KOPT-K1 (cell line): ENCODE results near the gene KRI1.

Source experiments
- H3K27ac ChIP-seq: fragments of 200-600 bp; sonication (generic); 2 replicates; pipeline ENCODE4 v1.5.1; 2016; ENCODE audit warnings: antibody characterized with exemption, mild to moderate bottlenecking, low read depth, low read length; ENCODE audit not compliant: poor library complexity, severe bottlenecking
- H3K36me3 ChIP-seq: fragments of 200-600 bp; sonication (generic); 2 replicates; pipeline ENCODE4 v1.5.1; 2017; ENCODE audit warnings: antibody characterized with exemption, mild to moderate bottlenecking, low read length, moderate library complexity; ENCODE audit not compliant: insufficient read depth
- H3K9me3 ChIP-seq: fragments of 200-600 bp; sonication (generic); 2 replicates; pipeline ENCODE4 v1.5.1; 2017; ENCODE audit warnings: antibody characterized with exemption, low read length, mild to moderate bottlenecking; ENCODE audit not compliant: insufficient read depth, poor library complexity, severe bottlenecking

The KRI1 gene

DNA sequence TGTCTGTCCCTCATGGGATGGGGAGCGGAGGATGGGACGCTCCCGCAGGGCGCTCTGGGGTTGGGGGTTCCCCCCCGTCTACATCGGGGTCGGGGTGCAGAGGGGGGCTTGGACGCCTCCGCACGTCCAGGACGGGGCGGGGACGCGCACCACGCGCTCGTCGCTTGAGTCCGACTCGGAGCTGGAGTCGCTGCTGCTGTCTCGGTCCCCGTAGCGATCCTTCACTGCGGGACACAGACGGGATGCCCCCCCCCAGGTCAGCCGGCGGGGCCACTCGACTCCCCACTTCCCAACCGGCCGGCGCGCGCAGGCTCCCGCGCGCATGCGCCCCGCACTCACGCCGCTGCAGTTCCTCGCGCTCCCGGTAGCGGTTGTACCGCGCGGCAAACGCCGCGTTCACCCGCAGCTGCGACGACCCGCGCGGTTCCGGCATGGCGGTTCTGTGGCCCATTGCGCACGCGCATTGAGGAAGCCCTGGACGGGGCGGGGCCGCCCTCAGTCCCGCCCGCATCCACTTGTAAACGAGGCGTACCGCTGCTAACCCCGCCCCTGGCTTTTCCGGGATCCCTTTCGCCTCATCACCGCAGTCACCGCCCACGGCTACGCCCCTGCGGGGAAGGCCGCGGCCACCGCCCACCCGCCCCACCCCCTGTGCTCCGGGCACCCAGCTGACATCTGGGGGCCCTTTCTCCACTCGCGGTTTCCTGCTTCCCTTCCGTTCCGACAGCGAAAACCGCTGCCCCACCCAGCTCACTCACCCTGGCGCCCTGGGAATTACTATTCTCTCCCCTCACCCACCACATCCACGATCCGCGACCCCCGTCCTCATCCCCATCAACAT lies at the start of gene KRI1:
Gene KRI1 (minus strand): TSS at position 444 of the 841 bp plus-strand sequence. CDS start 11 bp downstream, at position 433.
- Histone ChIP-seq H3K36me3 (peaks cover 37% of the 10 kb centered on the region), H3K9me3 (no peaks in the 10 kb centered on the region), H3K27ac (peak within 1 kb of the TSS; percentile 97)

DNA sequence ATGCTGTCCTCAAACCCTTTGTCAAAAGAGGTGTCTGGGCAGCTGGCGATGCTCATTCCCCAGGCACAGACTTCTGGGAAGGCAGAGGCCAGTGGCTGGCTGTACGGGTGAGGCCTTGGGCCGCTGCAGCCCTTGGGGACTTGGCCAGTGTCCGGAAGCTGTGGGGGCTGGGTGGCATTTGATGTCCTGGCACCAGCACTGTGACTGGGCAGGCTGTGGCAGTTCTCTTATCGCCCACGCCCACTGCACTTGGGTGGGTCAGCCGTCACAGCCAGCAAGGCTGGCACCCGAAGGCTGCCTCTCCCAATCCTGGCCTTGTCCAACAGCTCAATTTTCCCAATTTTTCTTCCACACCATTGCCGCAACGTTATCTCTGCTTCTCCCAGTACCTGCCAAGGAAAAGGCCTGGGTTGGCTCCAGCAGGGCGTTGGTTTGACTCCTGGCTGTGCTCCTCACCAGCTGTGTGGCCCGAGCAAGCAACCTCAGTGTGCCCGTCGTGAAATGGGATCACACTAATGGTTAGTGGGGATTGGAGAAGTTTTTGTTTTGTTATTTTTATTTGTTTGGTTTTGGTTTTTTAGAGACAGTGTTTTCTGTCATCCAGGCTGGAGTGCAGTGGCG lies 46.8 kb upstream of the KRI1 start:
- Histone ChIP-seq H3K27ac (no peak overlapping the region), H3K9me3 (no peaks in the 10 kb centered on the region), H3K36me3 (no peaks in the 10 kb centered on the region)

GRCh38 chr19:10611907-10612306 lies 46.1 kb upstream of the KRI1 start:
- H3K36me3 ChIP-seq, result no peaks in the 10 kb centered on the region
- H3K27ac ChIP-seq, result no peak overlapping the region
- no peaks in the 10 kb centered on the region for H3K9me3 ChIP-seq

GRCh38 chr19:10604460-10604980 lies 38.7 kb upstream of the KRI1 start:
- no peaks in the 10 kb centered on the region for H3K9me3 ChIP-seq
- H3K27ac ChIP-seq, result peak overlapping the region; percentile 91
- H3K36me3 ChIP-seq, result no peaks in the 10 kb centered on the region

- Histone ChIP-seq H3K9me3 (no peaks in the 10 kb centered on the region), H3K27ac (peak overlapping the region; percentile 91), H3K36me3 (no peaks in the 10 kb centered on the region)
Measured at GRCh38 chr19:10603873-10604459, 38.2 kb upstream of the KRI1 start.

- Histone ChIP-seq H3K27ac (peak overlapping the region; percentile 91), H3K9me3 (no peaks in the 10 kb centered on the region), H3K36me3 (no peaks in the 10 kb centered on the region)
Measured at GRCh38 chr19:10603084-10603872, 37.5 kb upstream of the KRI1 start.

GRCh38 chr19:10602330-10603083 lies 36.7 kb upstream of the KRI1 start:
- Histone ChIP-seq H3K9me3 (no peaks in the 10 kb centered on the region), H3K36me3 (no peaks in the 10 kb centered on the region), H3K27ac (peak overlapping the region; percentile 91)

DNA sequence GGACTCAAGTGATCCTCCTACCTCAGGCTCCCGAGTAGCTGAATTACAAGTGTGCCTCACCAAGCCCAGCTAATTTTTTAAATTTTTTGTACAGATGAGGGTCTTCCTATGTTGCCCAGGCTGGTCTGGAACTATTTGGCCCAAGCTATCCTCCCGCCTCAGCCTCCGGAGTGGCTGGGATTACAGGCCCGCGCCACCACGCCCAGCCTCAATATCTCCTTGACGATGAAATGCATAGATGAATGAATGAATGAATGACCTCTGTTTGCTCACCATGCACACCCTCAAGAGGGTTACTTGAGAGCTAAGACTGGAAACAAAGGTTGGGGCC lies 36.2 kb upstream of the KRI1 start:
- H3K27ac ChIP-seq, result no peak overlapping the region
- H3K9me3 ChIP-seq, result no peaks in the 10 kb centered on the region
- no peaks in the 10 kb centered on the region for H3K36me3 ChIP-seq

DNA sequence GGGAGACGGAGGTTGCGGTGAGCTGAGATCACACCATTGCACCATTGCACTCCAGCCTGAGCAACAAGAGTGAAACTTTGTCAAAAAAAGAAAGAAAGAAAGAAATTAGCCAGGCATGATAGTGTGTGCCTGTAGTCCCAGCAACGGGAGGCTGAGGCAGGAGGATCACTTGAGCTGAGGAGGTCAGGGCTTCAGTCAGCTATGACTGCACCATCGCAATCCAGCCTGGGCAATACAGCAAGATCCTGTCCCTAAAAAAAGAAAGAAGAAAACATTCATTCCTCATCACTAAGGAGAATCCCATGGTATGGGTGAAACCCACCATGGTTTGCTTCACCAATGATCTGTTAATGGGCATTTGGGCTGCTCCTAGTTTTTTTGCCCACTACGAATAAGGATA lies 34.3 kb upstream of the KRI1 start:
- Histone ChIP-seq H3K36me3 (no peaks in the 10 kb centered on the region), H3K9me3 (no peaks in the 10 kb centered on the region), H3K27ac (no peak overlapping the region)

DNA sequence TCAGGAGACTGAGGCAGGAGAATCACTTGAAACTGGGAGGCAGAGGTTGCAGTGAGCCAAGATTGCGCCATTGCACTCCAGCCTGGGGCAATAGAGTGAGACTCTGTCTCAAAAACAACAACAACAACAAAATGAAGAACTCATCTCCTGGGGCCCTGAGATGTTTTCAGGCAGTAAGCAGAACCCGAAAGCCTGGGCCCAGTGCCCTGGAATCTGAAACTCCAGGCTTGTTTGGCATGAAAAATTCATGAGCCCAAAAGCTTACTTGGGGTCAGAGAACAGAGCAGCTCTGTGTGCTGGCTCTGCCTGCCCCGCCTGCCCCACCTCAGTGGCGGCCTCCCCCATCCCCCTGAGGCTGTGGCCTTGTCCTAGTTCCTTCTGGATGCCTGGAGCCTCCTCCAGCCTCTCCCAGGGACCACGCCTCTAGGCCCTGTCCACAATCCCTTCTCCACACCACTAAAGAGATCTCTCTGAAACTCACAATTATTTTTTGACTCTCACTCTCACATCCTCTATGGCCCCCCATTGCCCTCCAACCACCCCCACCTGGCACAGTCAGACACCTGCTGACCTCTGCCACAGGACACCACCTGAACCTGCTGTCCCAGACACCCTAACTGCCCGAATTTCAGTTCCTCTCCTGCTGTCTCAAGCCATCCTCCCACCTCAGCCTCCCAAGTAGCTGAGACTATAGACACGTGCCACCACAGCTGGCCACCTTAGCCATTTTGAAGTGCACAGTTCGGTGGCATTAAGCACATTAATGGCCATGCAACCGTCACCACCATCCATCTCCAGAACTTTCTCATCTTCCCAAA lies 28.2 kb upstream of the KRI1 start:
- no peaks in the 10 kb centered on the region for H3K9me3 ChIP-seq
- H3K36me3 ChIP-seq, result no peaks in the 10 kb centered on the region
- no peak overlapping the region for H3K27ac ChIP-seq

DNA sequence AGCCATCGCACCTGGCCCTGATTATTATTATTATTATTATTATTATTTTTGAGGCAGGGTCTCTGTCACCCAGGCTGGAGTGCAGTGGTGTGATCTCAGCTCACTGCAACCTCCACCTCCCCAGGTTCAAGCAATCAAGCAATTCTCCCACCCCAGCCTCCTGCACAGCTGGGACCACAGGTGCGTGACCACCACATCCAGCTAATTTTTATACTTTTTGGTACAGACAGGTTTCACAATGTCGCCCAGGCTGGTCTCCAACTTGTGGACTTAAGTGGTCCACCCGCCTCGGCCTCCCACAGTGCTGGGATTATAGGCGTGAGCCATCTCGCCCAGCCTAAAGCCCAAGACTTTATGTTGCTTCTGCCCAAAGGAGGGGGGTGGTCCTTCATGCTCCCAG lies 27.3 kb upstream of the KRI1 start:
- Histone ChIP-seq H3K9me3 (no peaks in the 10 kb centered on the region), H3K36me3 (no peaks in the 10 kb centered on the region), H3K27ac (no peak overlapping the region)

DNA sequence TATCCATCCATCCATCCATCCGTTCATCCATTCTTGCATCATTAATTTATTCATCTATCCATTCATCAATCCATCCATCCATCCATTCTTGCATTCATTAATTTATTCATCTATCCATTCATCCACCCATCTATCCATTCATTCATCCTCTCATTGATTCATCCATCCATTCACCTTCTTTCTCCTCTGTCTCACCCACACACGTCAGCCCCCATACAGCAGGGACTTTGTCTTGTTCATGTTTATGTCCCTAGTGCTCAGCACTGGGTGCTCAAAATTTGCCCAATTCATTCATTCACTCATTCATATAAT lies 22.0 kb upstream of the KRI1 start:
- H3K9me3 ChIP-seq, result no peaks in the 10 kb centered on the region
- H3K27ac ChIP-seq, result no peak overlapping the region
- H3K36me3 ChIP-seq, result no peaks in the 10 kb centered on the region

- Histone ChIP-seq H3K27ac (no peak within 1 kb of the TSS), H3K36me3 (no peaks in the 10 kb centered on the region), H3K9me3 (no peaks in the 10 kb centered on the region)
Measured at GRCh38 chr19:10587022-10587838, 21.4 kb upstream of the KRI1 start, which contains the start of gene AP1M2. Gene AP1M2 (minus strand): TSS chr19:10587312. CDS start chr19:10587231, 81 bp downstream.
